ENCODE results near the gene ANXA3. TPM values are rescaled to one million over a fixed set of nuclear protein-coding genes. Genes with fewer than 3 reads are reported as not detected.

Gene ANXA3
- total RNA-seq, 4 donors from 2014 or later, result 45.7 to 84.9 (median 61.1) TPM

DNA sequence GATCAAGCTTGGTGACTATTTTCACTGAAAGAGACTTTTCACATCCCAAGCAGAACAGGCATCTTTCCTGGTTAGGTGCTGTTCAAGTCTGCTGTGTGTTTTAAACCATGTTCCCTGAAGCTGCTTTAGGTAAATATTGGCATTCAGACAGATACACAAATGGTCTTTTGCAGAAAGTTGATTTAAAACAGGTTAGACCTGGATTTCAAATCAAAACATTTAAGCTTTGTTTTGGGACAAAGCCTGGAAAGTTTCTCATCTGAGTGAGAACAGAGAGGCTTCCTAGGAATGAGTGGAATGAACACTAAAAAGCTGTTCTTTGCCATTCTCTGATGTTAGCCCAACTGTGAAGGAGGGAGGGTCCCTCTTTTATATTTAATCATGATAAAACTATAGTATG is 10.1 kb downstream of the ANXA3 start:
- Histone ChIP-seq H3K4me1 (peaks cover 0 to 36% (median 0%) of the 10 kb centered on the region in 3 donors), H3K36me3 (no peaks in the 10 kb centered on the region), H3K9me3 (no peaks in the 10 kb centered on the region), H3K27me3 (no peaks in the 10 kb centered on the region), H3K4me3 (no peak overlapping the region), H3K27ac (peak overlapping the region in 1 of 4 donors; percentile 21)
- intact Hi-C loops (cut with DNase I), result no loop called here
- DNase-seq, result no peak
- TF ChIP-seq, protein P1, sequence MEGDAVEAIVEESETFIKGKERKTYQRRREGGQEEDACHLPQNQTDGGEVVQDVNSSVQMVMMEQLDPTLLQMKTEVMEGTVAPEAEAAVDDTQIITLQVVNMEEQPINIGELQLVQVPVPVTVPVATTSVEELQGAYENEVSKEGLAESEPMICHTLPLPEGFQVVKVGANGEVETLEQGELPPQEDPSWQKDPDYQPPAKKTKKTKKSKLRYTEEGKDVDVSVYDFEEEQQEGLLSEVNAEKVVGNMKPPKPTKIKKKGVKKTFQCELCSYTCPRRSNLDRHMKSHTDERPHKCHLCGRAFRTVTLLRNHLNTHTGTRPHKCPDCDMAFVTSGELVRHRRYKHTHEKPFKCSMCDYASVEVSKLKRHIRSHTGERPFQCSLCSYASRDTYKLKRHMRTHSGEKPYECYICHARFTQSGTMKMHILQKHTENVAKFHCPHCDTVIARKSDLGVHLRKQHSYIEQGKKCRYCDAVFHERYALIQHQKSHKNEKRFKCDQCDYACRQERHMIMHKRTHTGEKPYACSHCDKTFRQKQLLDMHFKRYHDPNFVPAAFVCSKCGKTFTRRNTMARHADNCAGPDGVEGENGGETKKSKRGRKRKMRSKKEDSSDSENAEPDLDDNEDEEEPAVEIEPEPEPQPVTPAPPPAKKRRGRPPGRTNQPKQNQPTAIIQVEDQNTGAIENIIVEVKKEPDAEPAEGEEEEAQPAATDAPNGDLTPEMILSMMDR (IDR thresholded peaks at IDR 0.05), result no peak
- no peak for TF ChIP-seq POLR2A (IDR thresholded peaks at IDR 0.05)

DNA sequence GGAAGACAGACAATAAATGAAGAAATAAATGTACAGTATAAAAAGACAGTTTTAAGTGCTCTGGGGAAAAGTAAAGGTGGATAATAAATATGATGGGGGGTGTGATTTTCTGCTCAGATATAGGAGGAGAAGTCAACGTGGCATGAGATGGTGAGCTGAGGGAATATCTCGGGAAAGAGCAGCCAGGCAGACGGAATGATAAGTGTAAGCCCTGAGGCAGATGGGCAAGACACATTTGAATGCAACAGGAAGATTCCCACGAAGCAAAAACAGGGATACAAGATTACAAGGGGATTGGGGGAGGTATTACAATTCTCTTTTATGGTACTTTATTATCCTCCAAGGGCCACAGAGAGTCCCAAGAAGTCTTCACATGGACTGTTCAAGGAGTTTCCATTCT is 11.1 kb downstream of the ANXA3 start:
- WGBS, 2 donors, result 65 to 78% methylated on average over 4 of the region's 4 CpGs
- no peak for DNase-seq
- TF ChIP-seq POLR2A (IDR thresholded peaks at IDR 0.05), result no peak
- TF ChIP-seq, protein P1 (IDR thresholded peaks at IDR 0.05), result no peak
- no peak overlapping the region for H3K27ac ChIP-seq
- H3K36me3 ChIP-seq, result no peaks in the 10 kb centered on the region
- no peaks in the 10 kb centered on the region for H3K27me3 ChIP-seq
- H3K4me1 ChIP-seq, result peaks cover 0 to 42% (median 0%) of the 10 kb centered on the region in 3 donors
- no peaks in the 10 kb centered on the region for H3K9me3 ChIP-seq
- intact Hi-C loops (cut with DNase I), result no loop called here
- H3K4me3 ChIP-seq, result no peak overlapping the region

DNA sequence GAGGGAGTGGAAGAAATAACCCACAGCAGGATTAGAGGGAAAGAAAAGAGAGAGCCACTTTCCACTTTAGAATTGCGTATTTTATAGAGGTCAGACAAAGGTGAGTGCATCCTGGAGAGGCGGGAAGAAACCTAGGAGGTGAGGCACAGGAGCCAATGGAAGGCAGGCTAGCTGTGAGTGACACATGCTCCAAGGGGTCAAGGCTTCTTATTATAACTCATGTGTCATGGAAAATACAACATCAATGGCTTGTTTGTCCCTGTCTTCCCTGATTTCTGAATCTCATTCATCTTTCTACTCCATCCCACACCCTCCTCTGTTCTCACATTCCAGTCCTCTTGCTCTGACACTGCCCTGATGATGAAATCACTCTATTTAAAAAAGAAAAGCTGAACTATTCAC is 14.4 kb downstream of the ANXA3 start:
- 74 to 77% methylated on average over 2 of the region's 2 CpGs for WGBS, 2 donors
- DNase-seq, result no peak
- no peak overlapping the region for H3K4me3 ChIP-seq
- no peaks in the 10 kb centered on the region for H3K36me3 ChIP-seq
- no peak for TF ChIP-seq POLR2A (IDR thresholded peaks at IDR 0.05)
- TF ChIP-seq, protein P1 (IDR thresholded peaks at IDR 0.05), result no peak
- no peaks in the 10 kb centered on the region for H3K27me3 ChIP-seq
- intact Hi-C loops (cut with DNase I), result no loop called here
- peak overlapping the region; percentile 1 to 38 (median 28) for H3K27ac ChIP-seq
- H3K9me3 ChIP-seq, result no peaks in the 10 kb centered on the region
- H3K4me1 ChIP-seq, result peaks cover 0 to 51% (median 0%) of the 10 kb centered on the region in 3 donors

DNA sequence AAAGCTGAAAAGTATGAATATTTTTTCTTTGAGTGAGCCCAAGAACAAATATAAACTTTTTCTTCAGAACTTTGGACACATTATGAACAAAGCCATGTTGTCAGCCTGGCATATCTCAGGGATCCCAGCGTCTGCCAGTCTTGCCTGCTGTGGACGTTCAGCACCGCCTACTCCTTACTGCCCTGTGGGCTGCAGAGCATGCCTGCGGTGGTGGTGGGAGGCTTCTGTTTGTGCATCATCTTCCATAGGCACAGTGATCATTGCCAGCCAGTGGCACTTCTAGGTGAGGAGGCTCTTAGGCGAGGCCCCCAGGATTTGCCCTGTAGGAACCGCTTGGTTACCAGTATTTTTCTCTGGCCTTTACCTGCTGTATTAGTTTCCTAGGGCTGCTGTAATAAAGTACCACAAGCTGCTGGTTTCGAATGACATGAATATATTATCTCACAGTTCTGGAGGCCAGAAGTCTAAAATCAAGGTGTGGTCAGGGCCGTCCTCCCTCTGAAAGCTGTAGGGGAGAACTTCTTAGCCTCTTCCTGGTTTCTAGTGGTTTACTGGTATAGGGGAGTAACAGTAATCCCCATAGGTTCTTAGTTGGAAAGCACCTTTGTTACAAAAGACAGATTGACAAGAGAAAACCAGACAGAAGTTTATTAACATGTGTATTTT is 15.4 kb downstream of the ANXA3 start:
- DNase-seq, result no peak
- H3K4me1 ChIP-seq, result peaks cover 0 to 41% (median 0%) of the 10 kb centered on the region in 3 donors
- H3K36me3 ChIP-seq, result no peaks in the 10 kb centered on the region
- TF ChIP-seq POLR2A (IDR thresholded peaks at IDR 0.05), result no peak
- TF ChIP-seq, protein P1 (IDR thresholded peaks at IDR 0.05), result no peak
- no peaks in the 10 kb centered on the region for H3K27me3 ChIP-seq
- H3K27ac ChIP-seq, result peak overlapping the region in 2 of 4 donors; percentile 39 to 51
- no peak overlapping the region for H3K4me3 ChIP-seq
- no peaks in the 10 kb centered on the region for H3K9me3 ChIP-seq
- intact Hi-C loops (cut with DNase I), result no loop called here
- 80 to 83% methylated on average over 8 of the region's 8 CpGs for WGBS, 2 donors

DNA sequence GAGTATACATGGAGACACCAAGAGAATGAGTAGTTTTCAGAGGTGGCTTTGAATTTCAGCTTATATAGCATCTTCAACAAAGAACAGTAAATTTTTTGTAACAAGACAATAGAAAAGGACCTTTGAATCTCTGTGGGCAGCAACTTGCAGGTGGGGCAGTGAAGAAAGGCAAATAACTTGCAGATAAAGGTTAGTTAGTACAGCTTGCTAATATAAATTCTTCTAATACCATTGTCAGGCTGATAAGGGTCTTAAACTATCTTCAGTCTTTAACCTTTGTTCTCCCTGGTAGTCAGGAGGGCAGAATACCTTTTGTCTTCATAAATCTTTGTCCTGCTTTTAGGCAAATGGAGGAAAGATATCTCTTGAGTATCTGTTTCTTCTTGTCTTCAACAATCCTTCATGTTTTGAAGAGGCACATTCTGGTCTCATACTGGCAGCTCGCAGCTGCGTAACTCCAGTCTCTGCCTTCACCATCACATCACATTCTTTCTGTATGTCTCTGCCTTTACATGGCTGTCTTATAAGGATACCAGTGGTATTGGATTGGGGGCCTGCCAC is 16.0 kb downstream of the ANXA3 start:
- Histone ChIP-seq H3K36me3 (no peaks in the 10 kb centered on the region), H3K27ac (peak overlapping the region in 2 of 4 donors; percentile 13 to 35), H3K4me3 (no peak overlapping the region), H3K4me1 (peaks cover 0 to 37% (median 0%) of the 10 kb centered on the region in 3 donors), H3K9me3 (no peaks in the 10 kb centered on the region), H3K27me3 (no peaks in the 10 kb centered on the region)
- TF ChIP-seq, protein P1 (IDR thresholded peaks at IDR 0.05), result no peak
- no peak for TF ChIP-seq POLR2A (IDR thresholded peaks at IDR 0.05)
- intact Hi-C loops (cut with DNase I), result no loop called here
- 90 to 94% methylated on average over 2 of the region's 2 CpGs for WGBS, 2 donors
- no peak for DNase-seq

Data from esophagus squamous epithelium (tissue), 5 donors.